ENCODE data around the gene SETX.
"Not testable (repeated sequence)": the region's sequence is repeated elsewhere in the genome, so short reads cannot be mapped to it uniquely, and the experiment has no call there.

The SETX gene

DNA sequence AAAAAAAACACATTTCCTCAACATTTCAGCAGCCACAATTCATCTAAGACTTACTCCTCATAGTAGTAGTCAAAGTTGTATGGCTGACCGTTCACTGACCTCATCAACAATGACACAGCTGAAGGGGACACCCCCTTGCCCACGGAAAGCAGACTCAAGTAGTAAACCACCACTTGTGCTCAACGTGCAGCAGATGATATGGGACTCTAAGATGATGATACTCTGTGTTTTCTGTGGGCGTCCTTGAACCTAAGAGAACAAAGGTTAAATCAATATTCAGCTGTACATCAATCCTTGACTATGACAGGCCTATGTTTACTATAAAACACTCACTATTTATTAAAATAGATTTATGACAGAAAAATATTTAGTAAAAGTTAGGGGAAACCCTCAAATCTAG is 71.6 kb downstream of the SETX start:
- no peak for DNase-seq (ENCODE audit: low read depth)

DNA sequence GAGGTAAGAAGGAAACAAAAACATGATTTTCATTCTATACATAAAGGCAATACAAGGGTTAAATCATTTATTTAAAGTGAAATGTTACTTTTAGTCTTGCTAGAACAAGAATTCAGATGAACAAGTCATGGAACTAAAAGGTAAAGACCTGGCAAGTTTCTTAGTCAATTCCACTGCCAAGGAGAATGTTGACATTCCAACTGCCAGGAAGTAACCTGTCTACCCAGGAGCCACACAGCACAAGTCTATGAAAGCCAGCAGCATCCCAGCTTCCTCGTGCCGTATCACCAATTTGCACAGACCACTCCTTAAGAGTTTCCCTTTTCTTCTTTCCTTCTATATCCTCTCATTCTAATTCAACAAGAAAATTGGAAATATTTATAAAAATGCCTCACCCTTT is 79.9 kb downstream of the SETX start:
- no peak for DNase-seq (ENCODE audit: low read depth)

DNA sequence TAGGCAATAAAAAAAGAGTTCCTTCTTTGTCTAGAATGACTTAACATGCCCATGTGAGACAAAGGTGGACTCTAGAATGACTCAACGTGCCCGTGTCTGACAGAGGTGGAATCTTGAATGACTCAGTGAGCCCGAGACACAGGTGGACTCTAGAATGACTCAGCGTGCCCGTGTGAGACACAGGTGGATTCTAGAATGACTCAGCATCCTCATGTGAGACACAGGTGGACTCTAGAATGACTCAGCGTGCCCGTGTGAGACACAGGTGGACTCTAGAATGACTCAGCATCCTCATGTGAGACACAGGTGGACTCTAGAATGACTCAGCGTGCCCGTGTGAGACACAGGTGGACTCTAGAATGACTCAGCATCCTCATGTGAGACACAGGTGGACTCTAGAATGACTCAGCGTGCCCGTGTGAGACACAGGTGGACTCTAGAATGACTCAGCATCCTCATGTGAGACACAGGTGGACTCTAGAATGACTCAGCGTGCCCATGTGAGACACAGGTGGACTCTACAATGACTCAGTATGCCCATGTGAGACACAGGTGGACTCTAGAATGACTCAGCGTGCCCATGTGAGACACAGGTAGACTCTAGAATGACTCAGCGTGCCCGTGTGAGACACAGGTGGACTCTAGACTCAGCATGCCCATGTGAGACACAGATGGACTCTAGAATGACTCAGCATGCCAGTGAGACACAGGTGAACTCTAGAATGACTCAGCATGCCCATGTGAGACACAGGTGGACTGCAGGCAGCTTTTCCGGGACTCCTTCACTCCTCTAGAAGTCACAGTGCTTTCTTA is 84.9 kb downstream of the SETX start:
- DNase-seq (ENCODE audit: low read depth): not testable (repeated sequence)

DNA sequence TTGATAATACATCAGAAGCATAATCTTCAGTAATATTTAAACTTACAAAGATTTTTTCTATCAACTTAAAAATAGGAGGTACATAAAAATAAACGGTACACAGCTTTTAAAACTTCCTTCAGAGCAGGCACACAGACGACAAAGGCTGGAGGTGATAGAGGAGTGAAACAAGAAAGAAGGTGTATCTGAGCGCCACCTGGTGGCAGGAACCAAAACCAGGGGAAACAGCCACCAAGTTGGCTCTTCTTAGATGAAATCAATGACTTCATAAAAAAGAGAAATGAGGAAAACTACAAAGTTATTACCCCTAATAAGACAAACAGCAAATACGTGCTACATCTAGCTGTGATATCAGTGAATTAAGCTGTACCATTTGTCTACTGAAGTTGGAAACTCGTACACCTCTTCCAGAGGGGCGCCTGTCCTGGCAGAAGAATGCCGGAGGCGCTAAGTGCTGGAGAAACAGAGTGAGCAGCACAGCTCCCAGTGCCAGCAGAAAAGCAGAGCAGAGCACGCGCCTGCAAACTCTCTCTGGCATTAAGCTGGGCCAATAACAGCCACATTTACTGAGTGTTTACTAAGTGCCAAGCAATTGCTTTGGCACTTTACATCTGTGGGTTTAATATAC is 85.9 kb downstream of the SETX start:
- DNase-seq (ENCODE audit: low read depth): peak; percentile 11

DNA sequence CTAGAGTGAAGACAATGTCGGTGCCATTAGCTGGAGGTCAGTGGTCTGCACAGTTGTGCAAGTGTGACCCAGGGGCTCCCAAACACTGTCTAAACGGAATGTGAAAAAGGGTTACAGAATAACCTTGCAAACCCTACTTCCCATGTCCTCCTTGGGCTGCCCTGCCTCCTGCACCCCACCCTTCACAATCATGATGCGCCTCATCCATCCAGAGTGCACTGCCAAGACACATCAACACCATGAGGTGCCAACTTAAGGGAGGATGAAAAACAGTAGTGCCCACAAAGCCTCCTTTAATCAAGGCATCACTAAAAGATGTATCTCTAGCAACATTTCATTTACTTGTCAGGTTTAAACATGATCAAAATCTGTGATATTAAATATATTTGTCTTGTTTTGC is 87.1 kb downstream of the SETX start:
- no peak for DNase-seq (ENCODE audit: low read depth)

DNA sequence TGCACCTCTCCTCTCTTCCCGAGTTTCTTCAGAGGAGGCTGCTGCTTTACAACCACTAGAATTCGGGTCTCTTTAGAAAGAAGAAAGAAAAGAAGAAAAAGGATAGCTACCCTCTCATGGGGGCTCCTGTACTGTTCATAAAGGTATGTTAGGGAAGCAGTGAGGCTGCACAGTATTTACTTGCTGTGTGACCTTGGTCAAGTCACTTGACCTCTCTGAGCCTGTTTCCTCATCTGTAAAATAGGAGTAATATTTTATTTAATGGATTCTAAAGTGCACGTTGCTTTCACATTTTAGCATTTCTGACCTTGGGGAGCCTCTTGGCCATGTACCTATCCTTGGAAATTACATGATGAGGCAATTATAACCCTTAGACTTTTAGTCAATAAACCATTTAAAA is 88.8 kb downstream of the SETX start:
- DNase-seq (ENCODE audit: low read depth): no peak

DNA sequence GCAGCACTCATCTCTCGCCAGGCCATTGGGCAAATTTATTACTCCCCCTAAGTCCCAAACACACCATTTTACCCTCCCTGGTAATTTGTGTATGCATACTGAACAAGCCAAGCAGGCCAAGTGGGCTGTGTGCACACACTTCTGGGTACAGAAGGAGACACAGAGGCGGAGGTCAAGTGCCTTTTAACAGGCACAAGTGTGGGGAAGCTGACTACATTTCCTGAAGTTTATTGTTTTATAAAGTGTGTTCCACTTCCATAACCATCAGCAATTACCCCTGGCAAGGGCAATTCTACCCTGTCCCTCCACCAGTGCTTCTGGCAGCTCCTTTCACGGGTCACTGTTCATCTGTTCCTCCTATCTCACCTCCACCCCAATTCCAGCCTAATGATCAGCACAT is 93.9 kb downstream of the SETX start:
- no peak for DNase-seq (ENCODE audit: low read depth)

DNA sequence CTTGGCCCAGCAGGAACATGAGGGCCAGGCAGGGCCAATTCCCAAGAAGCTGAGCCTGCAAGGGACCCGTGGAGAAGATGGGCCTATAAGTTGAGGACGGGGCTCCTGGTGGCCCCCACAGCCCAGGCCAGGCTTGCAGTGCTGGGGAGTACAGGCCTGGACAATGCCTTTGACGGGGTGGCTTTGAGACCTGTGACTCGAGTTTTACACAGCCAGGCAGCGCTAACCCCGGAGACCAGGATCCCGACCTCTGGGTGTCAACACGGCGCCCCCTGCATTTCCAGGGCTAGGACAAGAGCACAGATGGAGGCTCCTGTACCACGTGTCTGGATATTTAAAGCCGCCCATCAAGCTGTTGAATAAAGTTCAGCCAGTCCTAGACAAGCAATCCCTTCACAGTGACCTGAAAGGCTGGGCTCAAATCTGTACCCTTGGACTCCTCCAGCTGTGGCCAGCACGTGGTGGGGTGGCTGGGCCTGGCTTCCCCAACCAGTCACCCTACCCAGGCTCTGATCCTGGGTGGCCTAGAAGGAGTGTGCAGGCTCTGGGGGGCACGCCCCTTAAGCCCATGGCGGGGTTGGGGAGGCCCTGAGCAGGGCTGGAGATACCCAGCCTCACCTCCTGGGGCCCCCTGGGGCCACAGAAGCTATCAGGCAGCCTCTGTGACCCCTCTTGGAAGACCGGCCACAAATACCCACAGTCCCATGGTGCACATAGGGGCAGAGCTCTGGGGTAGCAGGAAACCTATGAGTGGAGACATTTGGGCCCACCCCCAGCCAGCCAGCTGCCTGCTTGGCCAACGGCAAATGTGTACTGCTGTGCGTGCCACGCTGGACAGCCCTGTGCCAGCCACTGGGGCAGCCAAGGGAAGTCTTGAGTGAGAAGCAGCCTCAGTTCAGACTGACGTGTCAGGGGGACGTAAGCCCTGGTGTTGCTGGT is 104.2 kb downstream of the SETX start:
- DNase-seq (ENCODE audit: low read depth): no peak

DNA sequence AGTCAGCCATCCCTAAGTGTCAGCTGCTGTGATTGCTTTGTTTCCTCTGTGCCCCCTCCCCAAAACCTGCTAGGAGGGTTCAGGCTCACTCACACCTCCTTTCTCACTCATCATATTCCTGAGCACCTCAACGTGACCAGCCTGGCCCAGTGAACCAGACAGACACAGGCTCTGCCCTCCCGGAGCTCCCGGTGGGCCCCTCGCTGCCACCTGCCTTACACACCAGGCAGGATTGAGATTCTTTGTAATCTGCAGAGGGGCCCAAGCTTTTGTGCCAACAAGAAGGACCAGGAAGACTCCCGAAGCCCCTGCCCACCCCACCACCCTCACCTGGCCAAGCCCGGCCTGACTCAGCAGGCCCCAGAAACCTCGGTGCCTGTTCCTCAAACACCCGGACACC is 105.1 kb downstream of the SETX start:
- no peak for DNase-seq (ENCODE audit: low read depth)

DNA sequence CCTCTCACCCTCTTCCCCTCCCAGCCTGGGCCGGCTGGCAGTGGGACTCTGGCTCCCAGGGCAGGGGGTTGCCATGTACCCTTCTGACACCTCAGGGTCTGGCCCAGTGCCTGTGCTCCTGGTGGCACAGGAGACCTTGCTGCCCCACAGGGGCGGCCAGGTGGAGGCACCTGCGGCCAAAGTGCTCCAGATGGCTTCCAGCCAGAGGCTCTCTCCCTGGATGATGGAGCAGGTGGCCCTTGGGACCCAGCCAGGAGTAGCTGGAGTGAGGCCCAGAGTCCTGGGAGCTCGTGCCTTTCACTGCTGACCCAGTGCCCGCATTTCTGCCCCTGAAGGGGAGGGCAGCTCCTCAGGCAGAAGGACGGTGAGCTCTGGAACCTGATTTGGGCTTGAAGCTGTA is 105.7 kb downstream of the SETX start:
- no peak for DNase-seq (ENCODE audit: low read depth)

DNA sequence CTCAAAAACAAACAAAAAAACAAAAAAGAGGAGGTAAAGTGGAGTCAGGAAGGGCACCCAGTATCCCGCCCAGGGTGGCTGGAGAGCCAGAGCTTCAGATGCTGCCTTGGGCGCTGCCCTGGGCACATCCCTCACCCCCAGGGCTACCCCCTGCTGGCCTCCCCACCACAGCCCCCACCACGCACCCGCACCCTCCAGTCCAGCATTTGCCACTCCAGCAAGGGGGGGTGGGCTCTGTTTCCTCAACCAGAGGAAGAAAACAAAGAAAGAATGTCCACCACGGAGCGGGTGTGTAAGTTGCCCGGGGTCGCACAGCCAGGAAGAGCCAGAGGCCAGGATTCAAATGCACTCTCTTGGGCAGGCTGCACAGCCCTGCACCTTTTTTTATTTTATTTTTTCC is 106.8 kb downstream of the SETX start:
- DNase-seq (ENCODE audit: low read depth): no peak

DNA sequence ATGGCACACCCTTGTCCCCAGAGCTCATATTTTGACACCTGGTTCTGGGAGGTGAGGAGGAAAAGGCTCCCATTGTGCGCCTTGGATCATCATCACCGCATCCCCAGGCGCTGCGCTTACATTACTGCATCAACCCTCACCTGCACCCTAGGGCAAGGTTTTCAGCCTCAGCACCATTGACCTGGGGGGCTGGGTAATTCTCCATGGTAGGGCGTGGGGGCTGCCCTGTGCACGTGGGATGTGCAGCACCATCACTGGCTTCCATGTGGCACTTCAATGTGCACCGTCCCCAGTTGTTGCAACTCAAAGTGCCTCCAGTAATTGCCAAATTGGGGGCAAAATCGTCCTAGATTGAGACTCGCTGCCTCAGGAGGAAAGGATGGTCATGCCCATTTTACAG is 109.3 kb downstream of the SETX start:
- no peak for DNase-seq (ENCODE audit: low read depth)

DNA sequence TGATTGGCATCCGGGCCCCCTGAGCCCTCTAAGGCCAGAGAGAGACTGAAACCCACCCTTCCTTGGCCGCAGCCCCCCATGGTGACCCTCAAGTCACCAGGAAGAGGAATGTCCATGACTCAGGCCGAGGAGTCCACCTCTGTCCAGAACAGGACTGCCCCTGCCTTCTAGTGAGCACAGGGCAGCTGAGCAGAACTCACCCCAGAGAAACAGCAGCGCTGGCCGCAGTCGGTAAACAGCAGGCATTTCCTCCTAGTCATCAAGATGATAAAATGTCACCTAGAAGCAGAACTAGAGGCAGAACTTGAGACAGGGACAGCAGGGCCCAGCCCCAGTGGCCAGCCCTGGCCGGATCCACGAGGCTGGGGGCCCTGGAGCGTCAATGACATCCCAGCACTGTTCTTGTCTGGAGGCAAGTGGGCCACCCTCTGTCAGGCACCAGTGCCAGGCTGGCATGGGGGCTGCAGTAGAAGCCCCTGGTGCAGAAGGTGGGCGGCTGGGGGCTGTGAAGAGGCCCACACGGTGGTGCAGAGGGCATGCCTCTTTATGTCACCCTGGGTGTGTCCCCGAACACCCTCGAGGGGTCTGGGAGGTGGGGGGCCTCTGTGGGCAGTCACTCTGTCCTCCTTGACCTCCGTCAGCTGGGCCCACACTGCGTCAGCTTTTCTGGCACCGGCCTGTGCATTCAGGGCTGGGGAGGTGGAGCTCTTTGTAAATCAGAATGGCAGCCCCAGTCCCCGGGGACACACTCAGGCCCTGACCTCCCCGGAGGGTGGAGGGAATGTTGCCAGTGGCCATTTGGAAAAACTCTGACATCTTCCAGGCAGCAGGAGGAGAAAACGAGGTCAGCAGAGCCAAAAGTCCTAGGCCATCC is 110.0 kb downstream of the SETX start:
- DNase-seq (ENCODE audit: low read depth): no peak

DNA sequence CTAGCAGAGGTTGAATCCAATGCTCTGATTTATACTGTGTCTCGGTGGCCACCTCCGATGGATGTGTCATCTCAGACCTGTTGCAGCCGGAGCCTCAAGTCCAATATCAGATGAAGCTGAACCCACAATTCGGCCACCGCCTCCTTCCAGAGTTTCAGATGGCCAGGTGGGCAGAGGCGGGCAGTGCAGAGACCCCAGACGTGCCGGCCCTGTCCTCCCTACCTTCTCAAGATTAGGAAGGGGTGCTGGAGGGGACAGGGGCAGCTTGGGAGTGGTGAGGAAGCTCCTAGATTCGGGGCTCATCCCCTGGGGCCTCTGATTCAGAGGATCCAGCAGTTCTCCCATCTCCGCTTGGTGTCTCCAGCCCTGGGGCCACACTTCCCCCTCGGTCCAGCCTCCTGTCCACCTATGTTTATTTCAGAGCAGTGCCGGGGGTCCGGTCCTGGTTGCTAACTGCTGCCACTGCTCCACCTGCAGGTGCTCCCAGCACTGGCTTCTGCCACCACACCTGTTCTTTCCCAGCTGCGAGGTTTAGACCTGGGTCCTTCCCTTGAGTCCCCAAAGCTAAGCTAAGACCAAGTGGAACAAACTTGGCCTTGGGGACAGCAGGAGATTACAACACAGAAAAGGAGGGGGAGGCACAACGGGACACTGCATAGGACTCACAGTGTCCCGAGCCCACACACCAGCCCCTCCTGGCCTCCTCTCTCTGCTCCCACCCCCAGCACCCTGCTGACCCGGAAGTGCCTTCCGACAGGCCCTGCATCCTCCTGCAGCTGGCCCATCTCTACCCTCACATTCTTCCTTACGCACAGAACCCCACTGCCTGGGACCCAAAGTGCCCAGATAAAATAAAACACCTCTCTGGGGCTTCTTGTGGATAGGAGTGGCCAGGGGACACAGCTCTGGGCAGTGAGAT is 111.4 kb downstream of the SETX start:
- no peak for DNase-seq (ENCODE audit: low read depth)

DNA sequence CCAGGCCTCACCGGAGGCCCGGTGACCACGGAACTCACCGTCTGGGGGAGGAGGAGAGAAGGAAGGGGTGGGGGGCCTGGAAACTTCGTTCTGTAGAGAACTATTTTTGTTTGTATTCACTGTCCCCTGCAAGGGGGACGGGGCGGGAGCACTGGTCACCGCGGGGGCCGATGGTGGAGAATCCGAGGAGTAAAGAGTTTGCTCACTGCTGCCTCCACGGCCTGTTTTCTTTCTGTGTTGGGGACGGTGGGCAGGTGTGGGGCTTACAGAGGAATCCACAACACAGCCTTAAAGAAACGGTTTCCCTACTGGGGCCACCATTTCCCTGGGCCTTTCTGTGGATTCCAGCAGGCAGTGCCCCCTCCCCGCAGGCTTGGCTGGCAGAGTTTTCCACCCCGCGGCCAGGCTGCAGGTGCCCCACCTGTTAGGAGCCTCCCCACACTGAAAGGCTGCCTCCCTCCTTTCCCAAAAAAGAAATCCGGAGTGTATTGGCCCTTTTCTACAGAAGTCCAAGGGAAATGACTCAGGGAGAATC is 112.1 kb downstream of the SETX start:
- DNase-seq (ENCODE audit: low read depth): no peak

DNA sequence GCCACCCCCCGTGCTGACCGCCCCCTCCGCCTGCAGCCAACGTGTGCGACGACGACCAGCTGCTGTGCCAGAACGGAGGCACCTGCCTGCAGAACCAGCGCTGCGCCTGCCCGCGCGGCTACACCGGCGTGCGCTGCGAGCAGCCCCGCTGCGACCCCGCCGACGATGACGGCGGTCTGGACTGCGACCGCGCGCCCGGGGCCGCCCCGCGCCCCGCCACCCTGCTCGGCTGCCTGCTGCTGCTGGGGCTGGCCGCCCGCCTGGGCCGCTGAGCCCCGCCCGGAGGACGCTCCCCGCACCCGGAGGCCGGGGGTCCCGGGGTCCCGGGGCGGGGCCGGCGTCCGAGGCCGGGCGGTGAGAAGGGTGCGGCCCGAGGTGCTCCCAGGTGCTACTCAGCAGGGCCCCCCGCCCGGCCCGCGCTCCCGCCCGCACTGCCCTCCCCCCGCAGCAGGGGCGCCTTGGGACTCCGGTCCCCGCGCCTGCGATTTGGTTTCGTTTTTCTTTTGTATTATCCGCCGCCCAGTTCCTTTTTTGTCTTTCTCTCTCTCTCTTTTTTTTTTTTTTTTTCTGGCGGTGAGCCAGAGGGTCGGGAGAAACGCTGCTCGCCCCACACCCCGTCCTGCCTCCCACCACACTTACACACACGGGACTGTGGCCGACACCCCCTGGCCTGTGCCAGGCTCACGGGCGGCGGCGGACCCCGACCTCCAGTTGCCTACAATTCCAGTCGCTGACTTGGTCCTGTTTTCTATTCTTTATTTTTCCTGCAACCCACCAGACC is 112.8 kb downstream of the SETX start:
- DNase-seq (ENCODE audit: low read depth): no peak

DNA sequence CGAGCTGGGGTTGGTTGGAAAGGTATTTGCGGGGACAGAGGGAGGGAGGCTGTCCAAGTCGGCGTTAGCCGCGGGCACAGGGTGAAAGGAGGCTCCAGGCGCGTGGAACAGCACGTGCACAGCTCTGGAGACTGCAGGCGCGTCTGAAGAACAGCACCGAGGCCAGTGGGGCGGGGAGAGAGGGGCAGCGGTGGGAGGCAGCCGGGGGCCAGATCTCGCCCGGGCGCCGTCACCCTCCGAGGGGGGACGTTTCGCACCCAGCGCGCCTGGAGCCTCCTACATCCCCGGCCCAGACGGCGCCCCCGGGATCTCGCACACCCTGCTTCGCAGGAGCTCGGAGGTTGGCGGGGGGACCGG is 113.3 kb downstream of the SETX start:
- DNase-seq (ENCODE audit: low read depth): no peak

DNA sequence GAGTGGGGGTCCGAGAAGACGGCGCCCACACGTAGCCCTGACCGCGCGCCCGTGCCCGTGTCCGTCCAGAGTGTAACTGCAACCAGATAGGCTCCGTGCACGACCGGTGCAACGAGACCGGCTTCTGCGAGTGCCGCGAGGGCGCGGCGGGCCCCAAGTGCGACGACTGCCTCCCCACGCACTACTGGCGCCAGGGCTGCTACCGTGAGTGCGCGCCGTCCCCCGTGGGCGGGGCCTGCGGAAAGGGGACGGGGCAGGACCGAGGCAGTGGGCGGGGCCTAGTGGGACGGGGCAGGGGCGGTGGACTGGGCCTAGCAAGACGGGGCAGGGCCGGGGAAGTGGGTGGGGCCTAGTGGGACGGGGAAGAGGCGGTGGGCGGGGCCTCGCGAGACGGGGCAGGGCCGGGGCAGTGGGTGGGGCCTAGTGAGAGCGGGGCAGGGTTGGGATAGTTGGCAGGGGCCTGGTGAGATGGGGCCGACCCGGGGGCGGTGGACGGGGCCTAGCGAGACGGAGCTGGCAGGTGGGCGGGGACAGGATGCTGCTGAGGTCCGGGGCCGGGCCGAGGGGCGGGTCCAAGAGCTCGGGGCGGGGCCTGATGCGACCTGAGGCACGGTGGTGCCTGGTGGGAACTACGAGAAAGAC is 113.8 kb downstream of the SETX start:
- DNase-seq (ENCODE audit: low read depth): no peak

Data from HS-27A (cell line).